Hematopoietic multipotent progenitor cell treated with erythropoietin and hydrocortisone succinate and interleukin-3 and kit ligand, for 4 days (in vitro differentiated cells): Measurements from ENCODE around the gene DNAJC21.
"Not testable (repeated sequence)": the region's sequence is repeated elsewhere in the genome, so short reads cannot be mapped to it uniquely, and the experiment has no call there.

Experiments
- DNase-seq: peaks from one replicate; pipeline ENCODE4 v3.0.0-alpha.2; 2015

DNAJC21 gene

GRCh38 chr5:34923694-34924461, 5.5 kb upstream of the DNAJC21 start:
- peak; percentile 81 for DNase-seq

DNA sequence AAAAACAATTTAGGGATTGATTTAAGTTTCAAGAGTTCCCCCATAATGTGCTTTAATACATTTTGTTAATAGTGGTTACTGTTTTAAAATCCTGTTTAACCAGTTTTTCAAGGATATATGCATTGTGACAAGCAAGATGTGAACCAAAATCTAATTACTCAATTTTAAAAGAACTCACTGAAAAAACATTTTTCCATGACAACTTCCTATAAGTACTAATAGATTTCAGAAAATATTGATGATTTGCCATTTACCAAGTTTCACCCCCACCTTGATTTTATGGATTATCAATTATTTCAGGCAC, 4.9 kb upstream of the DNAJC21 start:
- DNase-seq: no peak

- DNase-seq: no peak
Observed at GRCh38 chr5:34926318-34926888, 3.0 kb upstream of the DNAJC21 start.

- no peak for DNase-seq
Observed at GRCh38 chr5:34927785-34928184, 1.6 kb upstream of the DNAJC21 start.

DNA sequence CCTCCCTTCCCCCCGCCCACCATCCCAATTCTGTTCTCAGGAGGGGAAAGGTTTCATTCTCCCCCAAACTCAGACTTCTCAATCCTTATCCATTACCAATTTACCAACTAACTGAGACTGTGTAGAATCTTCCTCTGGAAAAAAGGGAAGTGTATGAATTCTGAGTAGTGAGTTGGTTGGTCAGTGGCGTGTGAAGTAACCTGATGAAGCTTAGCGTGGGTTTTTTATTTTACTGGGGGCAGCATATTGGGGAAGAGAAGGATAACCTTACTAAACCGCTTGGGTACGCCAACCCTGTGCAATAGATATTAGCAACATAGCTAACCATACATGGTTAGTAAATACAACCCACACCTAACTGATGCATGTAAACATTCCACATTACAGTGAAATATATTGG, 1.1 kb upstream of the DNAJC21 start:
- no peak for DNase-seq

GRCh38 chr5:34929720-34930461, 532 bp downstream of the DNAJC21 start:
- DNase-seq: peak; percentile 95

DNA sequence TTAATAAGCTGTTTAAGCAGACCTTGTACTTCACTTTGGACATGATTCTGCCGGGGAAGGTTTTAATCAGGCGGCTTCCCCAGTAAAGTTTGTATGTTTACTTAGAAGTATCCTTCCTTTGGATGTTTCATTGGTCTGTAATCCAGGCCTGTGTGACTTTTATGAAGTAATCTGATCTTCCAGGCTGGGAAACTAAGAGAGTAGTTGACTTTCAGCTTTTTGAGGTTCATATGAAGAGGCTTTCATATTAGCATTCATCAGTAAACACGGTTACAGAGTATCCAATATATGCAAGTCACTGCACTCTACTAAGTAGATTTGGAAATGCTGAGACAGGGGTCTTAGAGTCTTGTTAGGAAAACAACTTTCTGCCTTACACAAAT, 1.1 kb downstream of the DNAJC21 start:
- DNase-seq: peak; percentile 30

- DNase-seq: no peak
Observed at GRCh38 chr5:34930870-34931269, 1.5 kb downstream of the DNAJC21 start.

DNA sequence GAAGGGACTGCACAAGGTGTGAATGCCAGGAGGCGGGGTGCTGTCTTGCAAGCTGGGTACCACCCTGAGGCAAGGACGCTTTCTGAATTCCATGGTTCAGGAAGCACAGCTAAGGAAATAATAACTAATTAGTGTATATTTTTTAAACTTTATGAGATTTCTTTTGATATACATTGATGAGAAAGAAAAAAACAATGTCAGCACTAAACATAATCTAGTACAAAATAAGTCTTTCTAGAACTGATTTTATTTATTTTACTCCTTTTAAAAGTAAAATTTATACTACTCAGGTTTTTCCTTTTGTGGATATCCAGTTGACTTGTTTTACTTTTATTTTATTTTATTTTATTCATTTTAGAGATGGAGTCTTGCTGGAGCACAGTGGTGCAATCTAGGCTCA, 3.6 kb downstream of the DNAJC21 start:
- no peak for DNase-seq

DNA sequence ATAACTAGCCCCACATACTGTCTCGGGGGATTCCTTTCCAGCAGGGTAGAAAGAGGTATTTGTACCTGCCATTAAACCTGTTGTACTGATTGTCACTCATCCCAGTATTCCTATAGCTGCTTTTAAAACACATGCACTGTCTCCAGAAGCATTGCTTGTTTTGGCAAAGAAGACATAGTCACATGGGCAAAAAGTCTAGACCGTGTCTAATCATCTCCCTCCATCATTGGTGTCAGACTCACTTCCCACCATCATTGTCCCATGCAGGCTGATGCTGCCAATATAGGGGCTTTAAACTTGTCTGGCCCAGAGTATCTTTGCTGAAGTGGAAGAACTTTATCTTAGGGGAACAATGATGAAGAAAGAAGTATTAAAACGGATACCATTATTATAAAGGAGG, 12.6 kb downstream of the DNAJC21 start:
- DNase-seq: no peak

DNA sequence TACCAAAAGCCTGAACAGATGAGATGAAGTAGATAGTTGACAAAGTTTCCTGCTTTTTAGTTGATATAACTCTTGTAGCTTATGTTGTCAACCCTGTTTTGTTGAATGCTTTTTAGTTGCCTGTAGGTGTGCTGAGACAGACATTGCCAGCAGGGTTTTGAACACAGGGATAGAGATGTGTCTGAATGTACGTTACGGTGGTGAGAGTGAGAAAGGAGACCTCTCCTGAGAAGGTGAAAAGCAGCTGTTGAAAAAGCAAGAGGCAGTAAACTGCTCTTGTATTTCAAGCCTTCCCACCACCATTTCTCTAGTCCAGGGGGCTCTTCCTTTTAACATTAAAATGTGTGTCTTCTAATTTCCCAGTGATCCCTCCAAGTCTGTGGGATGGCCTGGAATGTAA, 14.7 kb downstream of the DNAJC21 start:
- DNase-seq: no peak

DNA sequence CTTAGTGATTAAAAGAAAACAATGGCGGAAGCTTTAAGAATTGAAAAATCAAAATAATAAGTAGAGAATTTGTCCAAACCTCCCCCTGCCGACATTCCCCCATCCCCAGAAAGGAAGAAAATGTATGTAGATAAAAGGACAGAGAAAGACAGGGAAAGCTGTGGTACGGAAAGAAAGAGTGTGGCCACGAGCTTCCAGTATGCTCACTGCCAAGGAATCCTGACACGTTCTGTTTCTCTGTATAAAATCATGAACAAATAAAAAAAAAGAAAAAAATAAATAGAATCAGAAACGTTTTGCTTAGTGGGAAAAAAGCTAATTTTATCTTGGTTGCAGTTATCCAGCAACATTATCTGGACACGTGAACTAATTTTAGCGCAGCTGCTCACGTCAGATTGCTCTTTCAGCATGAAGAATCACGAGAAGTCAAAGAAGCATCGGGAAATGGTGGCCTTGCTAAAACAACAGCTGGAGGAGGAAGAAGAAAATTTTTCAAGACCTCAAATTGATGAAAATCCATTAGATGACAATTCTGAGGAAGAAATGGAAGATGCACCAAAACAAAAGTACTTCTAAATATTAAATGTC, 15.2 kb downstream of the DNAJC21 start:
- no peak for DNase-seq

DNA sequence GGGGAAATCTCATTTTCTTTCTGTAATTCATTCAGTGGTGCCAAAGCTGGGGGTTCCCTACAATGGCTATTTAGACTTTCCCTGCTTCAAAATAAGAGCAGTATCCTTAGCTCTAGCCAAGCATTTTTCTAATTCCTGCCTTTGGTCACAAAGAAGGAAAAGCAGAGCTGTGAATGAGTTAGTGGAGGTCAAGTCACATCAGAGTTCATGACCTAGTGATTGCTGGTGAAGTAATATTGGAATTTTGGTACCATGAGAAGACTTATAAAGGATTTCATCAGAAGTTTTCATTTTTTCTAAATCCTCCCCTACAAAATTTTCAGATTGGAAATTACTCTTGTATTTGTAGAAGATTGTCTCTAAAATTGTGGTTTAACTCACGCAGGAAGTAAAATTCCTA, 28.0 kb downstream of the DNAJC21 start:
- DNase-seq: no peak

DNA sequence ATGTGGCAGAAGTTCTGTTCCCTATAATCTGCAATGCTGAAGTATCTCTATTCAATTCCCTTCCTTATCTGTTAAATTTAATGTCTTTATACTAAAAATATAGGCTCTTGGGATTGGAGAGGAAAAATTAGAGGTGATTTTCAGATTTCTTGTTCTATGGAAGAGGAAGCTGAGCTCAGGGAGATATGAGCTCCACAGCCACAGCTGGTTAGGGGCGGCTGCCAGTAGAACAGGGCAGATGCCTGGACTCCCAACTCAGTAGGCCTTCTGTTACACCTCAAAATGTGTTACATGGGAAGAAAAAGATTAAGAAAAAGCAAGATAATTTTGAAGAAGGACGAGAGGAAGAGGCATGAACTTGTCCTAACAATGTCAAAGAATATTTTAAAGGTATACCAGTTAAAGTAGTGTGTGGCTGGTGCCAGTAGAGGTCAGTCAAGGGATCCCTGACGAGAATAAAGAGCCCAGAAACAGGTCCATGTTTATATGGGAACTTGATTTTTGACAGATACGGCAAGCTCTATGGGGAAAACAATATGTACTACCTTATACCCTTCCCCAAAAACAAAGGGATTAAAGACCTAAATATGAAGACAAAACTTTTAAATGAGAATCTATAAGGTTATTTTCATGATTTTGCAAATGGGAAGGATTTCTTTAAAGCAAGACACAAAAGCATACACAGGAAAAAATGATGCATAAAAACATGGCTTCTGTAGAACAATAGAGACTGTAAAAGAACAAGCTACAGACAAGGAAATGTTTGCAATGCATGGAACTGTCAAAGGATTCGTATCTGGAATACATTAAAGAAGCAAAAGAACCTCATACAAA, 28.7 kb downstream of the DNAJC21 start:
- DNase-seq: peak; percentile 66

DNA sequence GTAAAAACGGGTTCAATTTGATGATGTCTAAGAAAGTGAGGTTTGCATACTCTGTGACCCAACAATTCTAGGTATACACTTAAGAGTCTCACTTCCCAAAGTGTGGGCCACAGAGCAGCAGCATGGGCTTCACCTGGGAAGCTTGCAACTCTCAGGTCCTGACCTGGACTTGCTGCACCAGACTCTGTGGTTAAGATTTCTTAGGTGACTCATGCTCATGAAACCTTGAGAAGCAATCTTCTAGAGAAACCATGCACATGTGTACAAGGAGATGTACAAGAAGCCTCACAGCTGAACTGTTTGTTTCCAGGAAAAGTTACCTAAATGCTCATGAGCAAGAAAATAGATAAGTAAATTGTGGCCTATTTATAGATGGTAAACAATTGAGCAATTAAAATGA, 30.0 kb downstream of the DNAJC21 start:
- DNase-seq: peak; percentile 7

DNA sequence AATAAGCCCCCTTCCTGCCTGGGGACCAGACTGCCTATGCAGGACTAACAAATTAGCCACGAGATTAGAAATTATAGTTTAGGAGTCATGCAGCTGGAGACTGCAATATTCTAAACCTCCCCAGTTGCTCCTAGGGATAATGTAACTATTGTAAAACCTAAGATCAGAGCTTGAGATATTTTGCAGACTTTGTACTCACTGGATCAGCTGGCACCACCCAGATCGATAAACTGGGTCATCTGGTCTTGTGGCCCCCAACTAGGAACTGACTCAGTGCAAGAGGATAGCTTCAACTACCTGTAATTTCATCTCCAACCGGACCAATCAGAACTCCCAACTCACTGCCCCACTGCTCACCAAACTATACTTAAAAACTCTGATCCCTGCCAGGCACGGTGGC, 38.2 kb downstream of the DNAJC21 start:
- no peak for DNase-seq

DNA sequence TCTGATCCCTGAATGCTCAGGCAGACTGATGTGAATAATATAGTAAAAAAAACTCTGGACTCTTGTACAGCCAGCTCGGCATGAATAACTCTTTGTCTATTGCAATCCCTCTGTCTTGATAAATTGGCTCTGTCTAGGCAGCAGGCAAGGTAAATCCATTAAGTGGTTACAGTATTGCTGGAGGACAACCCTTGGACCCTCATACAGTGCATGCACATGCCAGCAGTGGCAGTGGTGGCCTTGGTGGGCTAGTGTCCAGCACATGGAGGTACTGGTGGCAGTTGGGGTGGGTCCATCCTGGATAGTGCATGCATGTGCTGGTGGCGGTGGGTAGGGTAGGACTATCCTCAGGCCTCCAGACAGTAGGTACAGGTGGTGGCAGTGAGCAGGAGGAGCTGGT, 38.9 kb downstream of the DNAJC21 start:
- no peak for DNase-seq

- no peak for DNase-seq
Observed at GRCh38 chr5:34970552-34970951, 41.2 kb downstream of the DNAJC21 start.

GRCh38 chr5:34971655-34972054, 42.3 kb downstream of the DNAJC21 start:
- DNase-seq: not testable (repeated sequence)

DNA sequence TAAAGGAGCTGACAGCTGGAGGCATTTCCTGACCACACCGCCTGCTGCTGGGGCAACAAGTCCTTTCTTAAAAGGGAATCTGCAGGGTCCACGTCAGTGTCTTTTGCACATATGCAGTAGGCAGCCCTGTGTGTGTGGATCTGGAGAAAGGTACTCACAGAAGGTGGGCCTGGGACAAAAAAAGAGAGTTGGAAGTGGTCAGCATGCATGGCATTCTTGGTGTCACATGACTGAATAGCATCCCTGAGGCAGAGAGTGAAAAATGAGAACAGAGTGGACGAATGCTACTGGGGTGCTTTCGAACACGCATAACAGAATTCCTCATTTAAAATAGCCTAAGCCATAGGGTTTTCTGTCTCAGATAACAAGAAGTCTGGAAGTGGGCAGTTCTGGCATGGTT, 47.0 kb downstream of the DNAJC21 start:
- no peak for DNase-seq

- DNase-seq: no peak
Observed at GRCh38 chr5:34977934-34978613, 48.7 kb downstream of the DNAJC21 start.

DNA sequence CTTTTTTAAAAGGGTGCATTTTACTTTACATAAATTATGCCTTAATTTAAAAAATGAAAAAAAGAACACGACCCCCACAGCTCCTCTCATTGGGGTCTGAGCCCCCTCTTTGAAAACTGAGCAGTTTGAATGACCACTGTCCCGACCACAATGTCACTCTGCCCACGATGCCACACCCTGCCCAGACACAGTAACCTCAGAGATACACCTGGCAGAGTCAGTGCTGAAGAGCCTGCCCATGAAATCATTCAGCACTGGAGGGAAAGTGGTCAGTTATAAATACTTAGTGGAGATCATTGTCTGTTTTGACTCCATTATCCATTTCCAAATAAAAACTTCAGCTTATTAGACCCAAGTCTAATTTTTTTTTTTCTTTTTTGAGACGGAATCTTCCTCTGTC, 49.3 kb downstream of the DNAJC21 start:
- no peak for DNase-seq

DNA sequence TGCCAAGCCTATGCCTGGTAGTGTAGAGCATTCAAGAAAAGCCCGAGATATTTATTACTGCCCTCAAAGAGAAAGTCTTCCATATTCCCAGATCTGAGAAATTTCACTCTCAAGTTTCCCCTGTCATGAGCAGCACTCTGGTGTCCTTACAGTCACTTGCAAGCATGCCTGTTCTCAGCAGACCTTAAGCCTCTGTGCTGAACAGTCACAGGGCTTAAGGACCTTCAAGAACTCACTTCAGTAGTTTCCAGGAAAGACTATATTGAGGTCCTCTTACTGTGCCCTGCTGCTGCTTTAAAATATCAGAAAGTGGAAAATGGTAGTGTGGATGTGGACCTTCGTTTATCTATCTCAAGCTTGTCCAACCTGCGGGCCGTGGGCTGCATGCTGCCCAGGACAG, 53.5 kb downstream of the DNAJC21 start:
- DNase-seq: no peak
